HG02571 (cell line): ENCODE measurements around the gene NMS.
"Not testable (repeated sequence)": the region's sequence is repeated elsewhere in the genome, so short reads cannot be mapped to it uniquely, and the experiment has no call there.

Experiments
- ATAC-seq: cut with Tn5 transposase; IDR thresholded peaks from one replicate; pipeline ENCODE4 v1.9.1; 2021; ENCODE audit warnings: mild to moderate bottlenecking, moderate library complexity; ENCODE audit not compliant: unreplicated experiment

The NMS gene

DNA sequence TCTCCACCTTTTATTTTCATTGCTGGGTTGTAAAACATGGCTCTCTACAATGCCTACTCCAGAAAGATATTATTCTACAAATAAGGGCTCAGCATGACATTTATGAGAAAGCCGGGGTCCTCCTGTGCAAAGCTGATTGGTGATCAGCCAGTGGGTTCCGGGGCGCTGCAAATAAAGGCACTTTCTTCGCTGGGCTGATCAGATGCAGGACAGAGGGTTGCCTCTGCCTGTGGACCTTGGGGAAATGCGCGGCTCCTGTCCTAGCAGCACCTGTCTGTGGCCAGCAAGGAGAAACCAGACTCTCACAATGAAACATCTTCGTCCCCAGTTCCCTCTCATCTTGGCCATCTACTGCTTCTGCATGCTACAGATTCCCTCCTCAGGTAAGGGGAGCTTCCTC is at the start of gene NMS:
Gene NMS, plus strand, starts transcription at position 301 of the 400 bp plus-strand sequence. Its CDS starts 7 bp downstream, at position 308.
- no peak for ATAC-seq

DNA sequence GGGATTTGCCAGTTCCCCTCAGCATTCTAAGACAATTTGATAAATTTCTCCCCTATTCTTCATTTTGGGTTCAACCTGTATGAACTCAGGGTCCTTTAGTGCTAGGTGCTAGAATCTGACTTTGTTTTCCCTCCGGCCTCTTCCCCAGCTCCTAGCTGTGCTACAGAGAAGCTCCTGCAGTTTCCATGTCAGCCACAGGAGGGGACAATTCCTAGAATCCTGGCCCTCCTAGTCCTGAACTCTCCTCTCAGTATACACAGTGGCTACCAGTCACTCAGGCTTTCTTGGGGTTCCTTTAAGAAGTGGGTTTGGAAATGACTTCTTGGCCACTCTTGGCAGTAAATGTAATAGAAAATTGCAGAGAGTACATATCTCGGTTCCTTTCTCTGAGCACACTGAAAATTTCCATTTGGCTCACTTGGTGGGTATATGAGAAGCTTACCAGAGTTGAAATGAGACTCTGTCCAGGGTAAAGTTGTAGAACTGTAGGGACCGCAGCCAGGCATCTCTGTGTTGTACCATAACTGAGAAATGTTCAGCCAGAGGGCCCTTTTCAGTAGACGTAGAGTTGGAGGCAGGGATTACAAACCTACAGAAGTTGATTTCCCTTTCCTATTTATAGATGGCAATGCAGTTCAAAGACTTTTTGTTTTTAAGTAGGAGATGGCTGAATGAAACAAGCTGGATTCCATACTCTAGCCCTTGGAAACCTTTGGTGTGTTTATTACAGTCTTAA is 47.8 kb upstream of the NMS start:
- no peak for ATAC-seq

DNA sequence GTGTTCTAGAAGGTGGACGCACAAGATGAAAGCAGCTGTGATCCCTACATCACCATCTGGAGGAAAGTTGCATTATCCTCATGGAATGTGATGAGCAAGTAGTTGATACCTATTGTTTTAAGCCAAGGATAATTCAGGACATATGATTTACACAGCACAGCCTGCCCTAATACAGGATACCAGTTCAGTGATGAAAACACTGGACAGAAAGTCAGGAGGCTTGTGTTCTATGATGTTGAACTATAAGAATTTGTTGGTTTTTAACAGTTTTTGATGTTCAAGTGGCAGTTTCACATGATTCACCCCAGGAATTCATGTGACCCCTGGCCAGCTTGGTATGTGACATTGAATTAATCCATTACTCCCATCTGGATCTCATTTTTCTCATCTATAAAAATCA is 46.7 kb upstream of the NMS start:
- no peak for ATAC-seq

DNA sequence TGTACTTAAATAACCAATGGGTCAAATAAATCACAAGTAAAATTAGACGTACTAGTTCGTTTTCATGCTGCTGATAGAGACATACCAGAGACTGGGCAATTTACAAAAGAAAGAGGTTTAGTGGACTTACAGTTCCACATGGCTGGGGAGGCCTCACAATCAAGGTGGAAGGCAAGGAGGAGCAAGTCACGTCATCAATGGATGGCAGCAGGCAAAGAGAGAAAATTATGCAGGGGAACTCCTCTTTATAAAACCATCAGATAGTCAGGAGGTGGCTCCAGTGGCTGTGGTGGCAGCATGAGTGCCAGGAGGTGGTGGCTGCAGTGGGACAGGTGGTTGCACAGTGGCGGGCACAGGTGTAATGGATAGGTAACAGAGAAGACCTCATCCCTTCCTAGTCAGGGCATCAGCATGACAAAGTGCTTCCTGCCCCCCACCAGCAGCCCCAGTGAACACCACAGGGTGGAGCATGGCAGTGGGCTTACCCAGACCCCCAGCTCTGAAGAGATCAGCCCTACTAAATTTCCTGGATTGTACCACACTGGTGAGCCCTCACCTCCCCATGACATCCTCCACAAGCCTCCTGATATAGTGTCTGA is 45.9 kb upstream of the NMS start:
- no peak for ATAC-seq

- ATAC-seq, result no peak
Observed at GRCh38 chr2:100425107-100425506, 45.2 kb upstream of the NMS start.

GRCh38 chr2:100425573-100426383 is 44.5 kb upstream of the NMS start:
- ATAC-seq, result no peak

DNA sequence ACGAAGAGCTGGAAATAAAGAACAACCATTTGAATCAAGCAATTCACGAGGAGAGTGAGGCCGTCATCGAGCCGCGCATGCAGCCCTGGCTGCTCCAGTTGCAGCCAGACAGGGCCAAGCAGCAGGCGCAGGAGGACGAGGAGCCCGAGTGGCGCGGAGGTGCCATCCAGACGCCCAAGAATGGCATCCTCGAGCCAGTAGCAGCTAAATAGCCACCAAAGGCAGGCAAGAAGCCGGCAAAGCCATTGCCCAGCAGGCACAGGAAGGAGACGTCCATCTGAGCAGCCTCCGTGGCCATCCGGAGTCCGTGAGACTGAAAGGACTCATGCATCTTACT is 43.9 kb upstream of the NMS start:
- no peak for ATAC-seq

DNA sequence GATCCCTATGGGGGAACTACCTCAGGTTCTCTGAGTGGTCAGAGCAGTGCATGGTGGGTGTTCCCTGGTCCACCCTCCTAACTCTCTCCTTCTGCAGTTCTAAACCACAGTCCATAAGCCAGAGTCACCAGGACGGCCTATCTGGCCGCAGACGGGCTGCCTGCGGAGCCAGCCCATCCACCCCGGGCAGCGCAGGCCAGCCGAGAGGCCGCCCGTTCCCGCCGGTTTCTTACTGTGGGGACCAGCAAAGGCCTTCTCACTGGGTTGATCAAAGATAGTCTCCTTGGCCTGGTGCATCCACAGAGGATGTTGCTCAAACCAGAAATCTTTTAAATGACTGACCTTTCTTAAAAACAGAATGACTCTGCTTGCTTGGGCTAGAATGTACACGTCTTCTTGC is 43.2 kb upstream of the NMS start:
- no peak for ATAC-seq

- no peak for ATAC-seq
Observed at GRCh38 chr2:100427627-100428258, 42.5 kb upstream of the NMS start.

- no peak for ATAC-seq
Observed at GRCh38 chr2:100429726-100430125, 40.6 kb upstream of the NMS start.

DNA sequence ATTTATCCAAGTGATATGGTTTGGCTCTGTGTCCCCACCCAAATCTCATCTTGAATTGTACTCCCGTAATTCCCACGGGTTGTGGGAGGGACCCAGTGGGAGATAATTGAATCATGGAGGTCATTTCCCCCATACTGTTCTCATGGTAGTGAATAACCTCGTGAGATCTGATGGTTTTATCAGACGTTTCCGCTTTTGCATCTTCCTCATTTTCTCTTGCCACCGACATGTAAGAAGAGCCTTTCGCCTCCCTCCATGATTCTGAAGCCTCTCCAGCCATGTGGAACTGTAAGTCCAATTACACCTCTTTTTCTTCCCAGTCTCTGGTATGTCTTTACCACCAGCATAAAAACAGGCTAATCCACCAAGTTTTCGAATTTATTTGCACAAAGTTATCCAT is 32.5 kb upstream of the NMS start:
- no peak for ATAC-seq

DNA sequence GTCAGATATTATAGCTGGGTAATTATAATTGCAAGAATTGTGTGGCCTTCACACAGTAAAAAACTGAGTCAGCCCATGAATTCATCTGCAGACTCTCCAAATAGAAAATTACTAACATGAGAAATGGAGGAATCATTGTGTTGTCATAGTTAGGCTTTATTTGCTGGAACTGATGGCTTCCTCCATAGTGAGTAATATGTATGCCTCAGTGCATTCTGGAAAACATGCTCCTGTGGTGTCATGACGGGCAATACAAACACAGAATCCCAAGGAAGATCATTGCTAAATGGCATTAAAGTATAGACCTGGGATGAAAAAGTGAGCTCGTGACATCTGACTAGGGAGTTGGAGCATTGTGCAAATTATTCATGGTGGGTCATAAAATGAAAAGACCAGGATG is 23.6 kb upstream of the NMS start:
- no peak for ATAC-seq

DNA sequence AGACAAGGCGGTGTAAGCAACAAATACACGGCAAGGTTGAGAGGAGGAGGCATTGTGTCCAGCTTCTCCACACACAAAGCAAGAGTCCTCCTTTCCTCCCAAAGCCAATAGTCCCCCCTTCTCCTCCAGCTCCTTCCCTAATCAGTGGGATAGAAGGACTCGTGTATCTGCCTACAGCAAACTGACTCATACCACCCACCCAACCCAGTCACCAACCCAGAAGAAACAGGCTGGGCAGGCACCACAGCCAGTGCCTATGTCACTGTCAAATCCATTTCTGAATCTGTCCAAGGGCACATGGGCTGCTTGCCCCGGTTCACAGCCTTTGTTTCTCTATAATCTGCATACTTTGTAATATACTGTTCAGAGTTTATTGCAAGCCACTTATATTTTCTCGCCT is 19.2 kb upstream of the NMS start:
- ATAC-seq, result no peak

DNA sequence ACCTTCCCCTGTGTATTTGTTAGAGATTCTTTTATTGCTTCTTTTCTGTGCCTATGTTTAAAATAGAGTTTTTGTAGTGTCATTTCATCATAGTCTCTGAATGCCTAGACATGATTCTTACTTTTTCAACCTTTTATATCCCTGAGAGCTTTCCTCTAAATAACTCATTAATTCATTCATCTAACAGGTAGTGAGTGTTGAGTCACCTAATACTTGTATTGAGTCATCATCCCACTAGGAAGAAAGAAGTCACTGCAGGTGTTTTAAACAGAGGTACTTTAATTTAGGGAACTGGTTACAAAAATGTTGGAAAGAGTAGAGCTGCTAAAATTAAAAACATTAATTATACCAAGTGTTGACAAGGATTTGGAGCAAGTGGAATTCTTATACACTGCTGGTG is 18.5 kb upstream of the NMS start:
- no peak for ATAC-seq

- no peak for ATAC-seq
Observed at GRCh38 chr2:100453853-100454252, 16.4 kb upstream of the NMS start.

- ATAC-seq, result not testable (repeated sequence)
Observed at GRCh38 chr2:100456357-100456756, 13.9 kb upstream of the NMS start.

GRCh38 chr2:100460904-100461530 is 9.3 kb upstream of the NMS start:
- ATAC-seq, result no peak

DNA sequence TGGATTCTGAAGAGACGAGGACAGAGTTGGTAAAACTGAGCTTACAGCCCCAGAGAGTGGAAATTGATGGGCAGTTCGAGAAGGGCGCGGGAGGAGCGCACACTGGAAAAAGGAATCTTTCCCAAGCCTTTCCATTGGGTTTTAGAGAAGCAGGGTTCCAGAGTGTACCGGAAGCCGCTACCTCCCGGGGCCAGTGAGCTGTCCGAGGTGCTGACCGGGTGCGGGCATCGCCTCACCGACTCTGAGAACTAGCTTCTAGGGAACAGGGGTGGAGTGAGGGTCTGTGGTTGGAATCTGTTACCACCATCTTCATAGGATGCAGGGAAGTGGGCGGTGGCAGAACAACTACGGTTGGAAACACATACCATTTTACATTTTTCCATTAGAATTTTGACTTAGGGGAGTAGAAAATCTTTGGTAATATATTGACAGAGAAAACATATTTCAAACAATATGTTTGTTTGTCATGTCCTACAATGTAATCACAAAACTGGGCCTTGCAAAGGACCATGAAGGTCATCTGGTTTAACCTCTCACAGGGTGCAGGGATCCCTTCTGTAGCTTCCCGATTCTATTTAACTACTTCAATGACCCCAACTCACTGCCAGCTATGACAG is 724 bp downstream of the NMS start:
- ATAC-seq, result no peak

GRCh38 chr2:100476606-100477005 is 6.3 kb downstream of the NMS start:
- no peak for ATAC-seq

DNA sequence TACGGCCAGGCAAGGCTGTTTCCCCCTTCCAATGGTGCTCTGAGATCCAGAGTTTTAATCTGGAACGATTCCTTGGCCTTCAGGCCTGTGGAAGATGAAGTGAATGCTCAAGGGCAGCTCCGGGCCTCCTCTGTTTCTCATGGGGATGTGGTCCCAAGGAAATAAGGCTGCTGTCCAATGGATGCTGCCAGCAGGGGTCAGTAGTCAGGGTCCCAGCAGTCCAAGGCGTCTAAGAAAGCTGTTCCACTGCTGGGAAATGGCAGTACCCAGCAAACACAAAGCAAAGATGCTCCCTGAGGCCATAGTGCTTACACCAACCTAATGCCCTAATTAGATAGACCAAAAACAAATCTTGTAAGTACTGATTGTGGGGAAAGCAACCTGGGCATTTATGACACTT is 12.5 kb downstream of the NMS start:
- no peak for ATAC-seq

GRCh38 chr2:100483895-100484294 is 13.6 kb downstream of the NMS start:
- ATAC-seq, result no peak
